ENCODE results near the gene TRNAU1AP. TPM values are rescaled to one million over a fixed set of nuclear protein-coding genes. Genes with fewer than 3 reads are reported as not detected.

The TRNAU1AP gene
- total RNA-seq, 1 donor from 2014 or later = 28.2 TPM

DNA sequence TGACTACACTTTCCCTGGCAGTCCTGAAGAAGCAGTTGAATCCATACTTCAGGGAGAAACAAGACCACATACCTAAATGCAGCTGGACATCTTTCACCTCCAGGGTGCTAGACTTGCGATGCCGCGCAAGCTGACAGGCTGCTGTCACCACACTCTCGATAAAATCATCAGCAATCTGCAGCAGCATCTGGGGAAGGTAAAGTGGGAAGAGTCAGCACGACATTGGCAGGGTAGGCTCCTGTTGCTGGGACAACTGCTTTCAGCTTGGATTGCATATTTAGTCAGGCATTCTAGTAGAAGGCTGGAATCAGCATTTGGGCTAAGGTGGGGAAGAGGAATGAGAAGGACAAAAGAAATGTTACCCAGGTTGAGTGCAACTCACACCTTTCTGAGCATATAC is 60.3 kb downstream of the TRNAU1AP start:
- DNase-seq = no peak

Other genes with a start within 250 kb of the TRNAU1AP start
- gene MED18, start 224.0 kb upstream of the TRNAU1AP start, total RNA-seq = 25.5 and 28.5 TPM in 2 replicates
- gene PHACTR4, start 183.3 kb upstream of the TRNAU1AP start, total RNA-seq = 12.6 and 28.5 TPM in 2 replicates
- 54.5 and 99.4 TPM in 2 replicates for gene RCC1, start 47.0 kb upstream of the TRNAU1AP start, total RNA-seq
- gene RAB42, start 39.2 kb downstream of the TRNAU1AP start, total RNA-seq = 2.5 and 8.8 TPM in 2 replicates
- 18.1 and 28.6 TPM in 2 replicates for gene TAF12, start 90.0 kb downstream of the TRNAU1AP start, total RNA-seq
- gene RNU11, start 95.5 kb downstream of the TRNAU1AP start, total RNA-seq = not detected in 2 replicates
- gene GMEB1, start 115.7 kb downstream of the TRNAU1AP start, total RNA-seq = 13.9 and 14.1 TPM in 2 replicates
- 94.1 and 103 TPM in 2 replicates for gene YTHDF2, start 183.9 kb downstream of the TRNAU1AP start, total RNA-seq

All from dermis blood vessel endothelial cell (primary cell).